ENCODE data around the gene DSCAML1.
A peak's percentile ranks its signal among the peaks of the same experiment; 100 is the strongest.
"Not testable (repeated sequence)": the region's sequence is repeated elsewhere in the genome, so short reads cannot be mapped to it uniquely, and the experiment has no call there.

The DSCAML1 gene

GRCh38 chr11:117819096-117820040 is 22.4 kb upstream of the DSCAML1 start:
- DNase-seq (ENCODE audit: low spot score): no peak

GRCh38 chr11:117818041-117818873 is 21.2 kb upstream of the DSCAML1 start:
- DNase-seq (ENCODE audit: low spot score): no peak

GRCh38 chr11:117817368-117818040 is 20.5 kb upstream of the DSCAML1 start:
- DNase-seq (ENCODE audit: low spot score): peak; percentile 72

GRCh38 chr11:117816846-117817367 is 19.9 kb upstream of the DSCAML1 start:
- no peak for DNase-seq (ENCODE audit: low spot score)

GRCh38 chr11:117816151-117816741 is 19.2 kb upstream of the DSCAML1 start:
- DNase-seq (ENCODE audit: low spot score): peak; percentile 49

GRCh38 chr11:117815262-117815803 is 18.3 kb upstream of the DSCAML1 start:
- DNase-seq (ENCODE audit: low spot score): no peak

- DNase-seq (ENCODE audit: low spot score): no peak
Observed at GRCh38 chr11:117814766-117815261, 17.8 kb upstream of the DSCAML1 start.

- no peak for DNase-seq (ENCODE audit: low spot score)
Observed at GRCh38 chr11:117814204-117814765, 17.3 kb upstream of the DSCAML1 start.

- not testable (repeated sequence) for DNase-seq (ENCODE audit: low spot score)
Observed at GRCh38 chr11:117810056-117810451, 13.0 kb upstream of the DSCAML1 start.

GRCh38 chr11:117809236-117810055 is 12.4 kb upstream of the DSCAML1 start:
- DNase-seq (ENCODE audit: low spot score): peak; percentile 67

GRCh38 chr11:117808784-117809183 is 11.8 kb upstream of the DSCAML1 start:
- no peak for DNase-seq (ENCODE audit: low spot score)

- no peak for DNase-seq (ENCODE audit: low spot score)
Observed at GRCh38 chr11:117807482-117808327, 10.7 kb upstream of the DSCAML1 start.

- DNase-seq (ENCODE audit: low spot score): no peak
Observed at GRCh38 chr11:117806846-117807245, 9.8 kb upstream of the DSCAML1 start.

- DNase-seq (ENCODE audit: low spot score): no peak
Observed at GRCh38 chr11:117805045-117805444, 8.0 kb upstream of the DSCAML1 start.

GRCh38 chr11:117803896-117804295 is 6.9 kb upstream of the DSCAML1 start:
- no peak for DNase-seq (ENCODE audit: low spot score)

GRCh38 chr11:117799634-117800033 is 2.6 kb upstream of the DSCAML1 start:
- DNase-seq (ENCODE audit: low spot score): no peak

- no peak for DNase-seq (ENCODE audit: low spot score)
Observed at GRCh38 chr11:117796456-117796871, 552 bp downstream of the DSCAML1 start.

- no peak for DNase-seq (ENCODE audit: low spot score)
Observed at GRCh38 chr11:117795638-117796455, 1.2 kb downstream of the DSCAML1 start.

Measured in RKO (cell line).